Activated T-cell treated with anti-CD3 and anti-CD28 coated beads for 1 hour (primary cell): Measurements from ENCODE around the gene RAB3IL1.
A peak's percentile ranks its signal among the peaks of the same experiment; 100 is the strongest.

Source experiments
- DNase-seq: peaks from one replicate; pipeline ENCODE4 v3.0.0-alpha.2; 2020; ENCODE audit warnings: low read depth

RAB3IL1 gene

GRCh38 chr11:61904539-61905048 lies 12.8 kb downstream of the RAB3IL1 start:
- no peak for DNase-seq

- no peak for DNase-seq
These were observed 13.5 kb downstream of the RAB3IL1 start for GRCh38 chr11:61903845-61904244.

GRCh38 chr11:61902313-61902712 lies 15.1 kb downstream of the RAB3IL1 start:
- DNase-seq: no peak

- no peak for DNase-seq
These were observed 16.0 kb downstream of the RAB3IL1 start for GRCh38 chr11:61901397-61901796.

- no peak for DNase-seq
These were observed 17.1 kb downstream of the RAB3IL1 start for GRCh38 chr11:61900251-61900650.

- peak; percentile 96 for DNase-seq
These were observed 18.1 kb downstream of the RAB3IL1 start for GRCh38 chr11:61899146-61899841.

- no peak for DNase-seq
These were observed 19.2 kb downstream of the RAB3IL1 start for GRCh38 chr11:61898247-61898582.

- peak; percentile 77 for DNase-seq
These were observed 19.7 kb downstream of the RAB3IL1 start for GRCh38 chr11:61897387-61898246.

- no peak for DNase-seq
These were observed 20.5 kb downstream of the RAB3IL1 start for GRCh38 chr11:61896665-61897386.

- no peak for DNase-seq
These were observed 21.7 kb downstream of the RAB3IL1 start for GRCh38 chr11:61895718-61896059.

GRCh38 chr11:61895046-61895717 lies 22.2 kb downstream of the RAB3IL1 start:
- no peak for DNase-seq

- no peak for DNase-seq
These were observed 23.4 kb downstream of the RAB3IL1 start for GRCh38 chr11:61893981-61894380.

GRCh38 chr11:61892085-61892370 lies 25.3 kb downstream of the RAB3IL1 start:
- DNase-seq: no peak

GRCh38 chr11:61891331-61892084 lies 25.9 kb downstream of the RAB3IL1 start, which contains the start of gene FADS3:
Gene FADS3 (minus strand): TSS chr11:61891545. CDS start chr11:61891381, 164 bp downstream.
- peak; percentile 30 for DNase-seq

GRCh38 chr11:61890529-61891330 lies 26.6 kb downstream of the RAB3IL1 start:
- DNase-seq: no peak

GRCh38 chr11:61889831-61890230 lies 27.5 kb downstream of the RAB3IL1 start:
- DNase-seq: no peak

GRCh38 chr11:61888590-61888989 lies 28.8 kb downstream of the RAB3IL1 start:
- DNase-seq: no peak

- no peak for DNase-seq
These were observed 29.4 kb downstream of the RAB3IL1 start for GRCh38 chr11:61887839-61888494.

- DNase-seq: no peak
These were observed 30.7 kb downstream of the RAB3IL1 start for GRCh38 chr11:61886643-61887042.
